NCI-H1105 (cell line): Measurements from ENCODE around the gene SRPK2.
"Not testable (repeated sequence)": the region's sequence is repeated elsewhere in the genome, so short reads cannot be mapped to it uniquely, and the experiment has no call there.

Experiments
- DNase-seq: peaks from one replicate; lab custom pipeline; 2025; lab: John Stamatoyannopoulos, UW

SRPK2 gene

DNA sequence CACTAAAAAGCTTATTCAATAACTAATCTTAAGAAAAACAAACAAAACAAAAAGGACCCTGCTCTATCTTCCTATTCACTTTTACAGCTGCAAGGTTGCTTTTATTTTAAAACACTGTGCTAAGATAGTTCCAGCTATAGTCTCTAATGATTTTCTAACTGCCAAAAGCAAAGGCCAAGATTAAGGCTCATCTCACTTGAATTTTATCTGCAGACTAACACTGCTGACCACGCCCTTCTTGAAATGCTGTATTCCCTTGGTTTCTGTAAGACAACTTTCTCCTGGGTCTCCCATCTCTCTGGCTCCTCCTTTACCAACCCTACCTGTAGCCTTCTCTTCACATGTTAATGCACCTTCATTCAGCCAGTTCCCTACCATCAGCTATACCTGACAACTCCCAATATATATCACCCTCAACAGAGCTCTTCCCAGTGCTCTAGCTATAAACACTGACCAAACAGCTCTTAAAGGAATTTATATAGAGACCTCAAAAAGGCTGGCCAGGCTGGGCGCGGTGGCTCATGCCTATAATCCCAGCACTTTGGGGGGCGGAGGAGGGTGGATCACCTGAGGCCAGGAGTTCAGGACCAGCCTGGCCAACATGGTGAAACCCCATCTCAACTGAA is 11.7 kb downstream of the SRPK2 start:
- no peak for DNase-seq

GRCh38 chr7:105369944-105370343 is 18.8 kb downstream of the SRPK2 start:
- DNase-seq = no peak

GRCh38 chr7:105367458-105367857 is 21.3 kb downstream of the SRPK2 start:
- no peak for DNase-seq

DNA sequence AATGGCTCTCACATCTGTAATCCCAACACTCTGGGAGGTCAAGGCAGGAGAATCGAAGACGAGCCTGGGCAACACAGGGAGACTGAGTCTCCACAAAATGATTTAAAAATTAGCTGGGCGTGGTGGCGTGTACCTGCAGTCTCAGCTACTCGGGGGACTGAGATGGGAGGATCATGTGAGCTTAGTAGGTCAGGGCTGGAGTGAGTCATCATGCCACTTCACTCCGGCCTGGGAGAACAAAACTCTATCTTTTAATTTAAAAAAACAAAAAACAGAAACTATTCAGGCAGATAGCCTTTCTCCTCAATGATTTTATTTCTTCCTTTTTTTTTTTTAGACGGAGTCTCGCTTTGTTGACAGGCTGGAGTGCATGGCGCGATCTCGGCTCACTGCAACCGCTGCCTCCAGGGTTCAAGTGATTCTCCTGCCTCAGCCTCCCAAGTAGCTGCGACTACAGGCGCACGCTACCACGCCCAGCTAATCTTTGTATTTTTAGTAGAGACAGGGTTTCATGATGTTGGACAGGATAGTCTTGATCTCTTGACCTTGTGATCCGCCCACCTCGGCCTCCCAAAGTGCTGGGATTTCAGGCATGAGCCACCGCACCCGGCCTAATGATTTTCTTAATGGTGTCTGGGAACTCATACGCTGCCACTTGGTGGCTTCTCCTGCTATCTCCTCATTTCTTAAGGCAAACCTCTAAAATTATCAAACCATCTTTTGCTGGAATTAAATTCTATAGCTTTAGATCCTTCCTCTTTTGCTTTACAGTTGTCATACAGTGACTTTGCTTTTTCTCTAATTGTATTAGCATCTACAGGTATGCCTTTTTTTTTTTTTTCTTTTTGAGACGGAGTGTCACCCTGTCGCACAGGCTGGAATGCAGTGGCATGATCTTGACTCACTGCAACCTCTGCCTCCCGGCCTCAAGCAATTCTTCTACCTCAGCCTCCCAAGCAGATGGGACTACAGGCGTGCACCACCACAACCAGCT is 22.9 kb downstream of the SRPK2 start:
- no peak for DNase-seq

DNA sequence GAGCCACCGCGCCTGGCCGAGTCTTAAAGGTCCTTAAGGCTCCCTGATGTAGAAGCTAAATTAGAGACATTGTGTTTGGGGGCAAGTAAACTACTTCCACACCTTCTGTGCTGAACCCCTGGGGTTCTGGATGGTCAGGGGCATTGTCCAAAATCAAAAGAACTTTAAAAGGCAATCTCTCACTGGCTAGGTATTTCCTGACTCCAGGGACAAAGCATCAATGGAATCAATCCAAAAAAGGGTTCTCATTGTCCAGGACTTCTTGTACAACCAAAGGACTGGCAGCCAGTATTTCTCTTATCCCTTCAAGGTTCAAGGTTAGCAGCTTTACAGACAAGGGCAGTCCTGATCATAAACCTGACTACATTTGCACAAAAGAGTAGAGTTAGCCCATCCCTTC is 24.0 kb downstream of the SRPK2 start:
- DNase-seq = no peak

- not testable (repeated sequence) for DNase-seq
Observed at GRCh38 chr7:105363657-105364056, 25.1 kb downstream of the SRPK2 start.

GRCh38 chr7:105362685-105363084 is 26.0 kb downstream of the SRPK2 start:
- DNase-seq = not testable (repeated sequence)

GRCh38 chr7:105361995-105362394 is 26.7 kb downstream of the SRPK2 start:
- DNase-seq = not testable (repeated sequence)

GRCh38 chr7:105360149-105360548 is 28.6 kb downstream of the SRPK2 start:
- DNase-seq = not testable (repeated sequence)

GRCh38 chr7:105355701-105356100 is 33.0 kb downstream of the SRPK2 start:
- no peak for DNase-seq

DNA sequence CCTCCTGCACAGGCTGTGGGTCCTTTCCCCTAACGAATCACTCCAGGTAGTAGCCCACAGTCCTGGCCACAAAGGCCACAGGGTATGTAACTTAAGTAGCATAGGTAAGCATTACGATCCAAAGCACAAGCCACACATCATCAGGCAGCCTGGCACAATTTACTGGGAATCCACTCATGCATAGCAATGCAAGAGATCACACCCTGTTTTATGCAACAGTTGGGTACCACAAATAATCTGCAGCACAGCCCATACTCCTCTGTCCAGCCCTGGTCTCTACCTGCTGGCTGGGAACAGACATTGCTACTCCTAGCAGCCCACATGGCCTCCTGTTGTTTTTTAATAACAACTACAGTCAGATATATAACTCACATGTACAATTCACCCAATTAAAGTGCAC is 34.3 kb downstream of the SRPK2 start:
- no peak for DNase-seq

- DNase-seq = no peak
Observed at GRCh38 chr7:105353752-105354328, 34.9 kb downstream of the SRPK2 start.

GRCh38 chr7:105352901-105353668 is 35.6 kb downstream of the SRPK2 start:
- DNase-seq = no peak

DNA sequence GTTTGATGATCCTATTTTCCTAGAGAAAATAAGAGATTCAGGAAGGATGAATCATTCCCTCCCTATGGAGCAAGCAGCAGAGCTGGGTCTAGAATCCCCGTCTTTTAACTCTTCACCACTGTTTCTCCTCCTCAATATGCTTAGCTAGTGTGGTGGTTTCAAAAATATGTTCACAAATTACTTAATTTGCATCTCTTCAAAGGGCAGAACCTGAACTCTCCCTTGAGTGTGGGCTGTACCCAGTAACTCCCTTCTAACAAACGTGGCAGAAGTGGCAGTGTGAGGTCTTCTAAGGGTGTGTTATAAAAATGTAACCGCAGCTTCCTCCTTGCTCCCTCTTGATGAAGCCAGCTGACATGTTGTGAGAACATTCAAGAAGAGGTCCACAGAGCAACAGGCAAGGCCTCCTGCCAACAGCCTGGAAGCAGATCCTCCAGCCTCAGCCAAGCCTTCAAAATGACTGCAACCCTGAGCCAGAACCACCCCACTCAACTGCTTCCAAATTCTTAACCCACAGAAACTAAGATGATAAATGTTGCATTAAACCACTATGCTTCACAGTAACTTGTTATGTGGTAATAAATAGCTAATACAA is 36.6 kb downstream of the SRPK2 start:
- no peak for DNase-seq

- DNase-seq = no peak
Observed at GRCh38 chr7:105350906-105351305, 37.8 kb downstream of the SRPK2 start.

DNA sequence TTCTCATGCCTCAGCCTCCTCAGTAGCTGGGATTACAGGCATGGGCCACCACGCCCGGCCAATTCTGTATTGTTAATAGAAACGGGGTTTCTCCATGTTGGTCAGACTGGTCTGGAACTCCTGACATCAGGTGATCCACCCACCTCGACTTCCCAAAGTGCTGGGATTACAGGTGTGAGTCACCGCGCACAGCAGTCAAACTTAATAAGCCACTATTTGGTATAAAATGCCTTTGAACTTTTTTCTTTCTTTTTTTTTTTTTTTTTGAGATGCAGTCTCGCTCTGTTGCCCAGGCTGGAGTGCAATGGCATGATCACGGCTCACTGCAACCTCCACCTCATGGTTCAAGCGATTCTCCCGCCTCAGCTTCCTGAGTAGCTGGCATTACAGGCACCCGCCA is 40.5 kb downstream of the SRPK2 start:
- not testable (repeated sequence) for DNase-seq

- DNase-seq = no peak
Observed at GRCh38 chr7:105346593-105347322, 42.0 kb downstream of the SRPK2 start.

DNA sequence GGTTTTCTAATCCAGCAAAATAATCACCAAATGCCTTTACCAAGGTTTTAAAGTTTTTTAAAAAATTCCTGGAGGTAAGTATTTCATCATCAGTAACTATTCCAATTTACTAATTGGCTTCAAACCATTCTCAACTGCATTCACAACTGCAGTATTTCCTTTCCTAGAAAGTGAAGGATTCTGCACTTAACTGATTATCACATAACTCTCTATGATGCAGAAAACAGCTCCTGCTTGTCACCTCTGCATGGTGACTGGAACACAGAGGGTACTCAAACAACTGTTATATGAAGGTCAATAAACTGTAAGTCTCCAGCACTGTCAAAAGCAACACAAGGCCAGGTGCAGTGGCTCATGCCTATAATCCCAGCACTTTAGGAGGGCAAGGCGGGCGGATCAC is 42.6 kb downstream of the SRPK2 start:
- DNase-seq = no peak

- DNase-seq = no peak
Observed at GRCh38 chr7:105345725-105346124, 43.0 kb downstream of the SRPK2 start.

- DNase-seq = no peak
Observed at GRCh38 chr7:105345003-105345402, 43.7 kb downstream of the SRPK2 start.
